Epithelial cell of proximal tubule (primary cell): ENCODE results near the gene CORO7. TPM values are rescaled to one million over a fixed set of nuclear protein-coding genes. Genes with fewer than 3 reads are reported as not detected.
"Not testable (repeated sequence)": the region's sequence is repeated elsewhere in the genome, so short reads cannot be mapped to it uniquely, and the experiment has no call there.

ENCODE experiments used
- DNase-seq: peaks from one replicate; pipeline ENCODE4 v3.0.0-alpha.2; 2011; ENCODE audit warnings: low read depth
- H3K4me3 ChIP-seq: 2 replicates; pipeline ENCODE4 v1.5.1; 2011; ENCODE audit warnings: low read depth, mild to moderate bottlenecking, low read length
- total RNA-seq: library from RNA; depleted of rRNA; stranded (reverse); fragments of >200 nt; gene quantifications from 2 replicates; pipeline ENCODE4 v1.2.3, GENCODE V29; 2015
- TF ChIP-seq, protein P1 (sequence below): conservative IDR thresholded peaks from 2 replicates; pipeline ENCODE4 v1.5.1; 2012; ENCODE audit warnings: low read depth, mild to moderate bottlenecking, low read length

CORO7 gene
- total RNA-seq, 1 donor from 2014 or later = 101 TPM

DNA sequence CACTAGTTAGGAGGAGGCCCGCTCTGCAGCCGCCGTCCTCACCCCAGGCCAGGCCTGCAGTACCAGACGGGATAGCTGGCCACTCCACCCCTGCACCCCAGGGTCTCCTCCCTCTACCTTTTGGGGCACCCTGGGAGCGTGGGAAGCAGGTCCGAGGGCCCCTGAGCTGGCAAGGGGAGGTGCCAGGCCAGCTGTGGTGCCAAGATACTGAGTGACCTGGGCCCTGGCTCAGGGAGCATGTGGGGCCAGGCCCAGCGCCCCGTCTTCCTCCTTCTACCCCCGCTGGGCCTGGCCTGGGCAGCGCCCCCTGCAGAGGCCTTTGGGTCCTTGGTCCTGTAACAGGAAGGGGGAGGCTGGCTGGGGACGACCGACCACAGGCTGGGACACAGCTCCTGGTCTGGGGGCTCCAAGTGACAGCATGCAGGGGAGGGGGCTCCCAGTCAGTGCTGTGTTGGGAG, 78.2 kb downstream of the CORO7 start:
- DNase-seq = no peak
- TF ChIP-seq, protein P1, sequence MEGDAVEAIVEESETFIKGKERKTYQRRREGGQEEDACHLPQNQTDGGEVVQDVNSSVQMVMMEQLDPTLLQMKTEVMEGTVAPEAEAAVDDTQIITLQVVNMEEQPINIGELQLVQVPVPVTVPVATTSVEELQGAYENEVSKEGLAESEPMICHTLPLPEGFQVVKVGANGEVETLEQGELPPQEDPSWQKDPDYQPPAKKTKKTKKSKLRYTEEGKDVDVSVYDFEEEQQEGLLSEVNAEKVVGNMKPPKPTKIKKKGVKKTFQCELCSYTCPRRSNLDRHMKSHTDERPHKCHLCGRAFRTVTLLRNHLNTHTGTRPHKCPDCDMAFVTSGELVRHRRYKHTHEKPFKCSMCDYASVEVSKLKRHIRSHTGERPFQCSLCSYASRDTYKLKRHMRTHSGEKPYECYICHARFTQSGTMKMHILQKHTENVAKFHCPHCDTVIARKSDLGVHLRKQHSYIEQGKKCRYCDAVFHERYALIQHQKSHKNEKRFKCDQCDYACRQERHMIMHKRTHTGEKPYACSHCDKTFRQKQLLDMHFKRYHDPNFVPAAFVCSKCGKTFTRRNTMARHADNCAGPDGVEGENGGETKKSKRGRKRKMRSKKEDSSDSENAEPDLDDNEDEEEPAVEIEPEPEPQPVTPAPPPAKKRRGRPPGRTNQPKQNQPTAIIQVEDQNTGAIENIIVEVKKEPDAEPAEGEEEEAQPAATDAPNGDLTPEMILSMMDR = peak; percentile 15
- no peak overlapping the region for H3K4me3 ChIP-seq

DNA sequence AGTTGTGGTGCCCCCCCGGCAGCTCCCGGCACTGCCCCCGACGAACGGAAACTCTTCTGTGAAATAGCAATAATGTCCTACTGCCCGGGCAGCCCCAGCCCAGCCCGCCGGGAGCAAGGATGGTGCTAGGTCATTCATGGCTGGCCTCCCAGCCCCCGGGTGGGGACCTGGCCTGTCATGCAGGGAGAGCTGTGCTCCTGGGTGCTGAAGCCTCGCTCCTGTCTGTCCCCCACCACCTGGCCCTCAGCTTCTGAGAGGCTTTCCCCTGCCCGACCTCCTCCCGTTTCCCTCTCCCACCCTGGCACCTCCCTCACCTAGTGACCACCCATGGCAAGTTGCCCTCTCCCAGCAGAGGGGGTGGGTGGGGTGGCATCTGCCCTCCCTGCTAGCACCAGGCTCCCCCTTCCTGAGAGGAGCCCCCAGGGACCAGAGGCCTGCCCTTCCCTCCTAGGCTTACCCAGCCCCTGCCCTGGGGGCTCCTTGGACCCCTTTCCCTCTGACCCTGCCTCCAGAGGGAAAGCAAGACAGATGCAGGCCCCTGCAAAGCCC, 78.8 kb downstream of the CORO7 start:
- DNase-seq = no peak
- no peak overlapping the region for H3K4me3 ChIP-seq
- TF ChIP-seq, protein P1 = no peak

DNA sequence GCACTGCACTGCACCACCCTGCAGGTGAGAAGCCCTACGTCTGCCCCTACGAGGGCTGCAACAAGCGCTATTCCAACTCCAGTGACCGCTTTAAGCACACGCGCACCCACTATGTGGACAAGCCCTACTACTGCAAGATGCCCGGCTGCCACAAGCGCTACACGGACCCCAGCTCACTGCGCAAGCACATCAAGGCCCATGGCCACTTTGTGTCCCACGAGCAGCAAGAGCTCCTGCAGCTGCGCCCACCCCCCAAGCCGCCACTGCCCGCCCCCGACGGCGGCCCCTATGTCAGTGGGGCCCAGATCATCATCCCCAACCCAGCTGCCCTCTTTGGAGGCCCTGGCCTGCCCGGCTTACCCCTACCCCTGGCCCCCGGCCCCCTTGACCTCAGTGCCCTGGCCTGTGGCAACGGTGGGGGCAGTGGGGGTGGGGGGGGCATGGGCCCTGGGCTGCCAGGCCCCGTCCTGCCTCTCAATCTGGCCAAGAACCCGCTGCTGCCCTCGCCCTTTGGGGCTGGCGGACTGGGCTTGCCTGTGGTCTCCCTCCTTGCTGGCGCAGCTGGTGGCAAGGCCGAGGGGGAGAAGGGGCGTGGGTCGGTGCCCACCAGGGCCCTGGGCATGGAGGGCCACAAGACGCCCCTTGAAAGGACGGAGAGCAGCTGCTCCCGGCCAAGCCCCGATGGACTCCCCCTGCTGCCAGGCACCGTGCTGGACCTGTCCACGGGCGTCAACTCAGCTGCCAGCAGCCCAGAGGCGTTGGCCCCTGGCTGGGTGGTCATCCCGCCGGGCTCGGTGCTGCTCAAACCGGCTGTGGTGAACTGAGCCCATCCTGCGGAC, 79.5 kb downstream of the CORO7 start:
- H3K4me3 ChIP-seq = no peak overlapping the region
- TF ChIP-seq, protein P1 = no peak
- no peak for DNase-seq

DNA sequence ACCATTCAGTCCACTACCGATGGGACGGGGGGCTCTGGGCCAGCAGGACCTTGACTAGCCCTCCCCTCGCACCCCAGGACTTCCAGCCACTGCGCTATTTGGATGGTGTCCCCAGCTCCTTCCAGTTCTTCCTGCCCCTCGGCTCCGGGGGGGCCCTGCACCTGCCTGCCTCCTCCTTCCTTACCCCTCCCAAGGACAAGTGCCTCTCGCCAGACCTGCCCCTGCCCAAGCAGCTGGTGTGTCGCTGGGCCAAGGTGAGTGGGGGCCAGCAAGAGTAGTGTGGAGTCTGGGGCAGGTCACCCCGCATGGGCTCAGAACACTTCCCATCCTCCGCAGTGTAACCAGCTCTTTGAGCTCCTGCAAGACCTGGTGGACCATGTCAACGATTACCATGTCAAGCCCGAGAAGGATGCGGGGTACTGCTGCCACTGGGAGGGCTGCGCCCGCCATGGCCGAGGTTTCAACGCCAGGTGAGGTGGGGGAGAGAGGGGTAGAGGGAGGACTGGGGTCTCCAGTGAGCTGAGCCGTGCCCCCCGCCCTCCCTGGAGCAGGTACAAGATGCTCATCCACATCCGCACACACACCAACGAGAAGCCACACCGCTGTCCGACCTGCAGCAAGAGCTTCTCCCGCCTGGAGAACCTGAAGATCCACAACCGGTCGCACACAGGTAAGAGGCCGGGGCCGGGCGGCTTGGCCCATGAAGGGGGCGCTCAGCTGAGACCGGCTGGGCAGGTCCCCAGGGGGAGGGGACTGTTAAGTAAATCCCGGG, 81.5 kb downstream of the CORO7 start:
- TF ChIP-seq, protein P1 = no peak
- DNase-seq = no peak

DNA sequence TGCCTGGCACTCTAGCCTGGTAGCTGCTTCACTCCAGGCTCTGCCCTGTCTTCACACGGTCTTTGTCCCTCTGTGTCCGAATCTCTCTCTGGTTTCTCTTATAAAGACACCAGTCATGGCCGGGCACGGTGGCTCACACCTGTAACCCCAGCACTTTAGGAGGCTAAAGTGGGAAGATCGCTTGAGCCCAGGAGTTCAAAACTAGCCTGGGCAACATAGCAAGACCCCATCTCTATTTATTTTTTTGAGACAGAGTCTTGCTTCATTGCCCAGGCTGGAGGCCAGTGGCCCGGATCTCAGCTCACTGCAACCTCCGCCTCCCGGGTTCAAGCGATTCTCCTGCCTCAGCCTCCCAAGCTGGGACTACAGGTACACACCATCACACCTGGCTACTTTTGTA, 82.7 kb downstream of the CORO7 start:
- not testable (repeated sequence) for DNase-seq, H3K4me3 ChIP-seq

More for the DNA sequence above, 81.5 kb downstream of the CORO7 start:
- H3K4me3 ChIP-seq = no peak overlapping the region

DNA sequence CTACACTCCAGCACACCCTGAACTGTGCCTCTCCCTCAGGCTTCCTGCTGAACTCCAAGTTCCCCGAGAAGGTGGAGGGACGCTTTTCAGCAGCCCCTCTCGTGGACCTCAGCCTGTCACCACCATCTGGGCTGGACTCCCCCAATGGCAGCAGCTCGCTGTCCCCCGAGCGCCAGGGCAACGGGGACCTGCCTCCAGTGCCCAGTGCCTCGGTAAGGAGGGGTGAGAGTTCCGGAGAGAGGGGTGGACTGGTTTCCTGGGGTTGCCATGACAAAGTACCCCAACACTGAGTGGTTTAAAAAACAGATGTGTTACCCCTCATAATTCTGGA, 83.1 kb downstream of the CORO7 start:
- no peak overlapping the region for H3K4me3 ChIP-seq
- TF ChIP-seq, protein P1 = no peak
- DNase-seq = no peak

DNA sequence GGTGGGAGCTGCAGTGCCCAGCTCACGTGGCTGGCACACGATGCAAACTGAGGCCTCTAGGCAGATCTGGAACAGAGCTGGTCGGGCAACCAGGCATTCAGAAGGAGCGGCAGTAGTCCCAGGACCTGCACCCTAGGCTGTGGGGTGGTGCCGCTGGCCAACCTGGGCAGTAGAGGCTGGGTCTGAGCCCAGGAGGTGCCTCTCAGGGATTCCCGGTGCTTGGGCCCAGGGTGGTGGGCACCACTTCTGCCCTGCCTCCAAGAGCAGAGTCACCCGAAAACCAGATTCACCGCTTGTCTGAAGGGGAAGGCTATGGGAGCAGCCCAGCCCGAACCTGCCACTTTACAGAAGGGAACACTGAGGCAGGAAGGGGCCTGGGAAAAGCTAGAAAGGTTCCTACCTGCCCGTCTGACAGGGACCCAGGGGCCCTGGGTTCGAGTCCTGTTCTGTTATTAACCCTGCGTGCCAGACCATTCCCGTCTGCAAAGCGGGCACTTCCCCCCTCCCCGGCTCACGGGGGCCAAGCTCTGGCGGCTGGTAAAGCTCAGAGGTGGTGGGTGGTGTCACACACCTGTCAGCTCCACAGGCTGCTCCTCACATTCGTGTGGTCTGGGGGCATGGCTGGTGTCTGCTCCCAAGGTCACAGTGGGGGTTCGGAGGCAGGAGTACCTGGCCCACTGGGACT, 83.6 kb downstream of the CORO7 start:
- DNase-seq = no peak
- TF ChIP-seq, protein P1 = no peak
- no peak overlapping the region for H3K4me3 ChIP-seq
